T follicular helper cell (primary cell): Measurements from ENCODE around the gene IST1.
"Not testable (repeated sequence)": the region's sequence is repeated elsewhere in the genome, so short reads cannot be mapped to it uniquely, and the experiment has no call there.

Experiments used
- DNase-seq: peaks from one replicate; pipeline ENCODE4 v3.0.0-alpha.2; 2020; ENCODE audit warnings: low read depth

The IST1 gene

GRCh38 chr16:71882505-71883167 is 12.7 kb upstream of the IST1 start:
- peak; percentile 75 for DNase-seq

GRCh38 chr16:71883168-71883848 is 12.0 kb upstream of the IST1 start:
- DNase-seq, result peak; percentile 44

DNA sequence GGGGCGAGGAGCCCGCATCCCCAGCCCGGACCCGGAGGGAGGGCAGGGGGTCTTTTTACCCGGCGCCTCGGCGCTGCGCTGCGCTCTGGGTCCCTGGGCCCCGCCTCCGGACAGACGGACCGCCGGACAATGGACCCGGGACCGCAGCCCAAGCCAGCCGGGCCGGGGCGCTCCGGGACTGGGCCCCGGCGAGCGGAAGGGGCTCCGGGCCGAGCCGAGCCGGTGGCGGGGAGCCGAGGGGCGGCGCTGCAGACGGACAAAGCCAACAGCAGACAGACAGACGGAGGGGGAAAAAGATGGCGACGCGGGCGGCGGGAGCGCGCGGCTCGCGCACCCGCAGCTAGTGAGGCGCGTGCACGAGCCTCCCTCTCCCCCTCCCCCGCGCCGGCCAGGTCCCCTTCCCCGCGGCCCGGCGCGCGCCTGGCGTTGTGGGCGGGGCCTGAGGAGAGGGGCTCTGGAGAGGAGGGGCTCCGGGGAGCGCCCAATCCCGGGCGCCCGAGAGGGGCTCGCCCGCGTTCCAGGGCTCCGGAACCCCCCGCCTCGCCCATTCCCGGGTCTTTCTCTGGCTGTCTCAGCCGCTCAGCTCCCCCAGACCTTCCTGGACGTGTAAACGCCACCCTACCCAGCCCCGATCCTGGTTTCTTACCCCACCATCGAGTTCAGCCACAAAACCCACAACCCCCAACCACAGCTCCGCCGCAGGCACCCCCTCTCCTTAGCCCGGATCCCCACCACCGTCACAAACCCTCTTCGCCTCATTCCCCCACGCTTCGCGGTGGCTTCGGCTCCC is 11.3 kb upstream of the IST1 start, which contains the start of gene ZNF821:
Gene ZNF821 (minus strand): TSS at position 334 of the 790 bp plus-strand sequence. CDS start 4,236 bp downstream, outside the sequence.
- DNase-seq, result peak; percentile 61

GRCh38 chr16:71885261-71885650 is 10.1 kb upstream of the IST1 start:
- DNase-seq, result no peak

DNA sequence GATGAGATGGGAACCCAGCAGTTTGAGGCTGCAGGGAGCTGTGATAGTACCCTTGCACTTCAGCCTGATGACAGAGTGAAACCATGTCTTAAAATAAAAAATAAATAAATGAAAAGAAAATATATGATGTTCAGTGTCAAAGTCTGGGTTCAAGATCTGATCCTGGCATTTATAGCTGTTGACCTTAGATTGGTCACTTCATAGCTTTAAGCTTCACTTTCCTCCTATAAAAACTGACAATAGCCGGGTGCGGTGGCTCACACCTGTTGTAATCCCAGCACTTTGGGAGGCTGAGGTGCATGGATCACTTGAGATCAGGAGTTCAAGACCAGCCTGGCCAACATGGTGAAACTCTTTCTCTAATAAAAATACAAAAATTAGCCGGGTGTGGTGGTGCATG is 6.2 kb upstream of the IST1 start:
- no peak for DNase-seq

GRCh38 chr16:71893888-71894228 is 1.5 kb upstream of the IST1 start:
- DNase-seq, result no peak

GRCh38 chr16:71894229-71894920 is 956 bp upstream of the IST1 start:
- peak; percentile 23 for DNase-seq

- DNase-seq, result peak; percentile 14
Observed at GRCh38 chr16:71895679-71896365, 491 bp downstream of the IST1 start.

- DNase-seq, result no peak
Observed at GRCh38 chr16:71896764-71897368, 1.5 kb downstream of the IST1 start.

DNA sequence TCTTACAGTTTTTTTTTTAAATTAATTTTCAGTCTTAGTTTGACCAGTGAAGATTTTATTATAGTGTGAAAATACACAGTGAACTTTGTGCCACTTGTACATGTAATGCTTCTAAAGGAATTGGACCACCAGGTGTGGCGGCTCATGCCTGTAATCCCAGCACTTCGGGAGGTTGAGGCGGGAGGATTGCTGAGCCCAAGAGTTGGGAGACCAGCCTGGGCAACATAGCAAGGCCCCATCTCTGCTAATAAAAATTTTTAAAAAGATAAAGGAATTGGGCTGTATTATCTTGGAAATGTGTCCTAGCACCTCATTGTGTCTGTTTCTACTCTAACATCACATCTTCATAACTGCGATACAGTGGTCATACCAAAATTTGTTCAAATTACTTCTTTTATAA is 3.8 kb downstream of the IST1 start:
- DNase-seq, result no peak

DNA sequence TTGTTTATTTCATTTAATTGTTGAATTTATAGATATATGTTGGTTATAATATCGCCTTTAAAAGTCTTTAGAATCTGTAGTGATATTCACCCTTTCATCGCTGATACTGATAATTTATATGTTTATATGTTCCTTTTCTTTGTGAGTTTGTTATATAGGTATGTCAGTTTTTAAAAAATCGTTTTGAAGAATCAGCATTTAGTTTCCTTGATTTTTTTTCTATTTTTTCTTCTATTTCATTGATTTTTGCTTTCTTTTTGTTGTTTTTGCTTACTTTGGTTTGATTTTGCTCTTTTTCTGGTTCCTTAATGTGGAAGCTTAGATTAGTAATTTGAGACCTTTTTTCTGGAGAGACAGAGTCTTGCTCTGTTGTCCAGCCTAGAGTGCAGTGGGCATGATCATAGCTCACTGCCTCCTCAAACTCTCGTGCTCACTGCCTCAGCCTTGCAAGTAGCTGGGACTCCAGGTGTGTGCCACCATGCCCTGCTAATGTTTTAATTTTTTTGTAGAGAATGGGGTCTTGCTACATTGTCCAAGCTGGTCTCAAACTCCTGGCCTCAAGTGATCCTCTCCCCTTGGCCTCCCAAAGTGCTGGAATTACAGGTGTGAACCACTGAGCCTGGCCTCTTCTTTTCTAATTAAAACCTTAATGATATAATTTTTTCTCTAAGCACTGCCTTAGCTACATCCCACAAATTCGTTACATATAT is 7.5 kb downstream of the IST1 start:
- DNase-seq, result no peak

DNA sequence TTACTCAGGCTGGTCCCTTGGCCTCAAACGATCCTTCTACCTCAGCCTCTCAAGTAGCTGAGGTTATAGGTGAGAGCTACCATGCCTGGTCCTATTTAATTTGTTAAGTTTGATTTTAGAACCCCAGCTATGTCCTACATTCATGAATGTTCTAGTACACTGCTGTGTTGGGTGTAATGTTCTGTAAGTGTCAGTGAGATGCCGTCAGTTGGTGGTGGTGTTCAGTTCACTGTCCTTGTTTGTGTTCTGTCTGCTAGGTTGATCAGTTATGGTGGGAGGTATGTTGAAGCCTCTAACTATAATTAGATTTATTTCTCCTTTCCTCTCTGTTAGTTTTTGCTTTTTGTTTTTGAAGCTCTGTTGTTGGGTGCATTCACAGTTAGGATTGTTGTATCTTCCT is 8.3 kb downstream of the IST1 start:
- DNase-seq, result no peak

- DNase-seq, result no peak
Observed at GRCh38 chr16:71904239-71904638, 8.9 kb downstream of the IST1 start.

GRCh38 chr16:71905765-71906164 is 10.4 kb downstream of the IST1 start:
- DNase-seq, result not testable (repeated sequence)

DNA sequence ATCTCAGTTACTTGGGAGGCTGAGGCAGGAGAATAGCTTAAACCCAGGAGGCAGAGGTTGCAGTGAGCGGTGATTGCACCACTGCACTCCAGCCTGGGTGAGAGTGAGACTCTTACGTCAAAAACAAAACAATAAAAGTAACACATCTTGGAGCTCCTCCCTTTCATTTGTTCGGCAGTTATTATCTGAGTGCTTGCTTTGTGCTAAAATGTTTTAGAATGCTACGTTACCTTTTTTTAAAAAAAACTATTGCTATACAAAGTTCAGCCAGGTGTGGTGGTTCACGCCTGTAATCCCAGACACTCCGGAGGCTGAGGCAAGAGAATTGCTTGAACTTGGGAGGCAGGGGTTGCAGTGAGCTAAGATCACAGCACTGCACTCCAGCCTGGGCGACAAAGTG is 15.8 kb downstream of the IST1 start:
- DNase-seq, result no peak

DNA sequence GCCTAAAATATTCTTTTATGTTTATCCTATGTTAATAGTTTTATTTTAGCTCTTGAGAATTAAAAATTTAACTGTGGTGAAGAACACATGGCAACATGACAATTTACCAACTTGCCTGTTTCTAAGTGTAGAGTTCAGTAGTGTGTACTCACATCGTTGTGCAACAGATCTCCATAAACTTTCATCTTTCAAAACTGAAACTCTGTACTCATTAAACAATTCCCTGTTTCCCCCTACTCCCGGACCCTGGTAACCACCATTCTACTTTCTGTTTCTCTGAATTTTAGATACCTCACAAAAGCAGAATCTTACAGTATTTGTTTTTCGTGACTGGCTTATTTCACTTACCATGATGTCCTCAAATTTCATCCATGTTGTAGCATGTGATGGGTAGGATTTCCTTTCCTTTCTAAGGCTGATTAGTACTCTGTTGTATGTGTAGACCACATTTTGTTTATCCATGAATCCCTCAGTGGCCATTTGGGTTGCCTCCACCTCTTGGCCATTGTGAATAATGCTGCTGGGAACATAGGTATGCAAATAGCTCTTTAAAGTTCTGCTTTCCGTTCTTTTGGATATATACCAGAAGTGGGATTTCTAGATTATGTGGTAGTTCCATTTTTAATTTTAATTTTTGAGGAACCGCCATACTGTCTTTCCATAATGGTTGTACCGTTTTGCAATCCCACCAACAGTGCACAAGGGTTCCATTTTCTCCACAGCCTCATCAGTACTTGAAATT is 17.4 kb downstream of the IST1 start:
- no peak for DNase-seq

DNA sequence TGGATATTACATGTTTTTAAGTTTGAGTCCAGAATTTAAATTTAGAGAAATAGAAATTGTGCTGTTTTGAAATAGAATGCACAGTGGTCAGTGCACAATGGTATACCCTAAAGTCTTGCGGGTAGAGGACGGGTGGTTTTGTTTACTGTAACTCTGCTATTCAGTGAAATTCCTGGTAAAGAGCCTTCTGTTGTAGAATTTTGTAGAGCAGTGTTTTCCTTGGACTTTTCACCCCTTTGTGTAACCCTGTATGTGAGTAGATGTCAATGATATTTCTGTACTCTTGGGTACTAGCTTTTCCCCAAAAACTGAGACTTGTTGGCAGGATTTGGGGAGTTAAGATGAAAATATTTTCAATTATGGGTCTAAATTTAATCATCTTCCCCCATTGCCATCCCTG is 19.5 kb downstream of the IST1 start:
- DNase-seq, result no peak

DNA sequence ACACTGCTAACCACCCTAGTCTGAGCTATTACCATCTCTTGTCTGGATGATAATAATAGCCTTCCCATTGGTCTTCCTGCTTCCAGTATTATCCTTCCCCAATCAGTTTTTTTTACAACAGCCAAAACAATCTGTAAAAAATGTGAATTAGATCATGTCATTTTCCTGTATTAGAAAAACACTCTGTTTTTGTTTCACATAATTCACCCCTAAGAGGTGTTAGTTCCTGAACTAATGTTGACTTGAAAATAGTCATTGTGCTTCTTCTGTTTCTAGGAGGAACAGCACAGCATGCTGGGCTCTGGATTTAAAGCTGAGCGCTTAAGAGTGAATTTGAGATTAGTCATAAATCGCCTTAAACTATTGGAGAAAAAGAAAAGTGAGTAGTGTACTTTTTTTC is 20.0 kb downstream of the IST1 start:
- DNase-seq, result no peak

- no peak for DNase-seq
Observed at GRCh38 chr16:71916397-71916920, 21.1 kb downstream of the IST1 start.

GRCh38 chr16:71917900-71918299 is 22.6 kb downstream of the IST1 start:
- no peak for DNase-seq
